Tibial nerve (tissue), 4 donors: Measurements from ENCODE around the gene RIOX2. TPM values are rescaled to one million over a fixed set of nuclear protein-coding genes. Genes with fewer than 3 reads are reported as not detected.

Experiments
- DNase-seq, 2 donors: peaks; one replicate each; pipeline ENCODE4 v3.0.0-alpha.2; 2019; ENCODE audit warnings: low spot score in 2 of 2
- H3K27ac ChIP-seq, 4 donors: fragments of 200-600 bp; sonication (generic) in 3 of 4; one replicate each; pipeline ENCODE4 v1.5.1; 2017 to 2019; ENCODE audit warnings: mild to moderate bottlenecking in 1 of 4
- H3K27me3 ChIP-seq, 2 donors: fragments of 200-600 bp; sonication (generic) in 1 of 2; one replicate each; pipeline versions ENCODE4 v1.5.1 to v1.6.0; 2017 to 2019
- H3K36me3 ChIP-seq, 3 donors: fragments of 200-600 bp; sonication (generic); one replicate each; pipeline ENCODE4 v1.5.1; 2018 to 2019
- H3K4me1 ChIP-seq, 4 donors: fragments of 200-600 bp; sonication (generic) in 3 of 4; one replicate each; pipeline ENCODE4 v1.5.1; 2017 to 2019
- H3K4me3 ChIP-seq, 4 donors: fragments of 200-600 bp; sonication (generic) in 3 of 4; one replicate each; pipeline ENCODE4 v1.5.1; 2017 to 2019; ENCODE audit warnings: mild to moderate bottlenecking in 1 of 4, moderate library complexity in 1 of 4
- H3K9me3 ChIP-seq, 4 donors: fragments of 200-600 bp; sonication (generic) in 3 of 4; one replicate each; pipeline ENCODE4 v1.5.1; 2017 to 2019
- CTCF ChIP-seq, 5 experiments: fragments of 200-600 bp in 3 of 5; fragments of 450-650 bp in 2 of 5; sonication (generic) in 3 of 5; IDR thresholded peaks; one replicate each; pipeline ENCODE4 v1.5.1; 2016 to 2019; ENCODE audit warnings: antibody characterized with exemption in 5 of 5, mild to moderate bottlenecking in 3 of 5, moderate library complexity in 2 of 5
- EP300 ChIP-seq, 2 donors: sonication (generic); formaldehyde crosslinking; IDR thresholded peaks; one replicate each; pipeline ENCODE4 v1.6.1; 2017; ENCODE audit warnings: antibody characterized with exemption in 2 of 2, mild to moderate bottlenecking in 1 of 2
- POLR2A ChIP-seq, 2 donors: fragments of 450-650 bp; IDR thresholded peaks; one replicate each; pipeline ENCODE4 v1.6.1; 2017; ENCODE audit warnings: antibody characterized with exemption in 2 of 2, mild to moderate bottlenecking in 2 of 2, moderate library complexity in 2 of 2
- WGBS, 2 donors: methylation state at CpG; one replicate each; pipeline ENCODE4 v1.1.5; 2018; 5-methylcytosine and 5-hydroxymethylcytosine counted together
- total RNA-seq, 4 donors: library from RNA; depleted of rRNA; stranded (reverse); fragments of >200 nt; gene quantifications; one replicate each; pipeline ENCODE4 v1.1.0, GENCODE V29; 2016

RIOX2 gene
- total RNA-seq, 4 donors from 2014 or later, result 24.9 to 27.0 (median 26.8) TPM

DNA sequence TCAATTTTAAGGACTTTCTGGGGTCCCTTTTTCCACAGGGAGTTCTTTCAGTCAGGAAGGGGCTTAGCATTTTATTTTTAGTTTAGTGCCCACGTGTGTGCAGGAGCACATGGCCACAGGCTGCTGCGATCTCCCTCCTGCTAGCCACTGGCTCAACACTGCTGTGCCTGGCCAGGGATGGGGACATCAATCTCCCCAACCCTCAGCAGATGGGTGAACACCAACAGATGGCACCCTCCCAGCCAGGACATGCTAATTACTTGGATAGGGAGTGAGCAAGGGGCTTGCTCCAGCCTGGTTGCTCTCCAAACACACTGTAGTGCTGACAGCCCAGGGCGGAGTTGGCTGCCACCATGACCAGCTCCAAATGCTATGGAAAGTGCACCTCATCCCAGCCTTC is 7.4 kb upstream of the RIOX2 start:
- Histone ChIP-seq H3K36me3 (no peaks in the 10 kb centered on the region), H3K27me3 (no peaks in the 10 kb centered on the region), H3K27ac (no peak overlapping the region), H3K4me3 (no peak overlapping the region), H3K9me3 (no peaks in the 10 kb centered on the region), H3K4me1 (peaks cover 0 to 30% (median 6%) of the 10 kb centered on the region in 4 donors)
- no peak for DNase-seq
- TF ChIP-seq POLR2A (IDR thresholded peaks at IDR 0.05), result no peak
- TF ChIP-seq CTCF (IDR thresholded peaks at IDR 0.05), result no peak
- WGBS, 2 donors, result 85 to 95% methylated on average over 3 of the region's 3 CpGs

DNA sequence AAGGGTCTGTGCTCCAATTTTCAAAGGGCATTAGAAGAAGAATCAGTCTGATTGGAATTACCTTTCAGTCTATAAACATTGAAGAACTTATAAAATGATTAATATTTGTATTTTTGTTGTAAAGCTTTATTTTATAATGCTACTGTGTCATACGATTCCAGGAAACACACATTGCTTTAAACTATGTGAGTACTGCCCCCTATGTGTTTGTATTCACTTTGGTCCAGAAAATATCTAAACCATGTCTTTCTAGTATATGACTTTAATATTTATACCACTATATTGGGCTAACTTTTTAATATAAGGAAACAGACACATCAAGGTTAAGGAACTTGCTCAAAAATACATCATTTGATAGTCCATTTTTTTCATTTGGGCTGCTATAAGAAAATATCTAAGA is 3.2 kb upstream of the RIOX2 start:
- DNase-seq, result no peak
- Histone ChIP-seq H3K4me3 (no peak overlapping the region), H3K27me3 (no peaks in the 10 kb centered on the region), H3K27ac (no peak overlapping the region), H3K36me3 (no peaks in the 10 kb centered on the region), H3K9me3 (no peaks in the 10 kb centered on the region), H3K4me1 (peaks cover 0 to 21% (median 8%) of the 10 kb centered on the region in 4 donors)
- TF ChIP-seq EP300 (IDR thresholded peaks at IDR 0.05) (no peak), CTCF (IDR thresholded peaks at IDR 0.05) (peak in 1 of 5 experiments; percentile 6)
- WGBS, 2 donors, result 66 to 76% methylated on average over 1 of the region's 1 CpG

GRCh38 chr3:97974996-97975395 is 2.8 kb upstream of the RIOX2 start:
- no peaks in the 10 kb centered on the region for H3K9me3 ChIP-seq
- H3K27me3 ChIP-seq, result no peaks in the 10 kb centered on the region
- no peak for DNase-seq
- H3K4me1 ChIP-seq, result peaks cover 0 to 26% (median 9%) of the 10 kb centered on the region in 4 donors
- H3K36me3 ChIP-seq, result no peaks in the 10 kb centered on the region
- no peak overlapping the region for H3K4me3 ChIP-seq
- no peak for TF ChIP-seq POLR2A (IDR thresholded peaks at IDR 0.05)
- TF ChIP-seq EP300 (IDR thresholded peaks at IDR 0.05), result no peak
- TF ChIP-seq CTCF (IDR thresholded peaks at IDR 0.05), result no peak
- 68 to 85% methylated on average over 3 of the region's 3 CpGs for WGBS, 2 donors
- H3K27ac ChIP-seq, result no peak overlapping the region

GRCh38 chr3:97972976-97973375 is 745 bp upstream of the RIOX2 start:
- Histone ChIP-seq H3K27me3 (no peaks in the 10 kb centered on the region), H3K4me3 (peak overlapping the region; percentile 77 to 95 (median 90)), H3K27ac (peak overlapping the region in 1 of 4 donors; percentile 91), H3K36me3 (no peaks in the 10 kb centered on the region), H3K9me3 (no peaks in the 10 kb centered on the region), H3K4me1 (peaks cover 0 to 41% (median 9%) of the 10 kb centered on the region in 4 donors)
- 94% methylated on average over 9 of the region's 9 CpGs for WGBS, 2 donors
- DNase-seq, result no peak
- no peak for TF ChIP-seq POLR2A (IDR thresholded peaks at IDR 0.05)
- TF ChIP-seq CTCF (IDR thresholded peaks at IDR 0.05), result no peak
- no peak for TF ChIP-seq EP300 (IDR thresholded peaks at IDR 0.05)

GRCh38 chr3:97970956-97971620 is 1.1 kb downstream of the RIOX2 start:
- Histone ChIP-seq H3K27me3 (no peaks in the 10 kb centered on the region), H3K36me3 (peaks cover 0 to 4% (median 0%) of the 10 kb centered on the region in 3 donors), H3K9me3 (no peaks in the 10 kb centered on the region), H3K4me3 (peak overlapping the region; percentile 77 to 95 (median 90)), H3K4me1 (peaks cover 0 to 52% (median 9%) of the 10 kb centered on the region in 4 donors), H3K27ac (peak overlapping the region; percentile 71 to 94 (median 87))
- no peak for DNase-seq
- TF ChIP-seq POLR2A (IDR thresholded peaks at IDR 0.05) (no peak), EP300 (IDR thresholded peaks at IDR 0.05) (no peak), CTCF (IDR thresholded peaks at IDR 0.05) (no peak)
- 65 to 74% methylated on average over 9 of the region's 9 CpGs for WGBS, 2 donors
